AG08396 (cell line): ENCODE results near the gene CARD9.
"Not testable (repeated sequence)": the region's sequence is repeated elsewhere in the genome, so short reads cannot be mapped to it uniquely, and the experiment has no call there.

ENCODE experiments used
- DNase-seq: peaks from one replicate; pipeline ENCODE4 v3.0.0; 2012; ENCODE audit warnings: low spot score, mixed read lengths

Gene CARD9, protein sequence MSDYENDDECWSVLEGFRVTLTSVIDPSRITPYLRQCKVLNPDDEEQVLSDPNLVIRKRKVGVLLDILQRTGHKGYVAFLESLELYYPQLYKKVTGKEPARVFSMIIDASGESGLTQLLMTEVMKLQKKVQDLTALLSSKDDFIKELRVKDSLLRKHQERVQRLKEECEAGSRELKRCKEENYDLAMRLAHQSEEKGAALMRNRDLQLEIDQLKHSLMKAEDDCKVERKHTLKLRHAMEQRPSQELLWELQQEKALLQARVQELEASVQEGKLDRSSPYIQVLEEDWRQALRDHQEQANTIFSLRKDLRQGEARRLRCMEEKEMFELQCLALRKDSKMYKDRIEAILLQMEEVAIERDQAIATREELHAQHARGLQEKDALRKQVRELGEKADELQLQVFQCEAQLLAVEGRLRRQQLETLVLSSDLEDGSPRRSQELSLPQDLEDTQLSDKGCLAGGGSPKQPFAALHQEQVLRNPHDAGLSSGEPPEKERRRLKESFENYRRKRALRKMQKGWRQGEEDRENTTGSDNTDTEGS

DNA sequence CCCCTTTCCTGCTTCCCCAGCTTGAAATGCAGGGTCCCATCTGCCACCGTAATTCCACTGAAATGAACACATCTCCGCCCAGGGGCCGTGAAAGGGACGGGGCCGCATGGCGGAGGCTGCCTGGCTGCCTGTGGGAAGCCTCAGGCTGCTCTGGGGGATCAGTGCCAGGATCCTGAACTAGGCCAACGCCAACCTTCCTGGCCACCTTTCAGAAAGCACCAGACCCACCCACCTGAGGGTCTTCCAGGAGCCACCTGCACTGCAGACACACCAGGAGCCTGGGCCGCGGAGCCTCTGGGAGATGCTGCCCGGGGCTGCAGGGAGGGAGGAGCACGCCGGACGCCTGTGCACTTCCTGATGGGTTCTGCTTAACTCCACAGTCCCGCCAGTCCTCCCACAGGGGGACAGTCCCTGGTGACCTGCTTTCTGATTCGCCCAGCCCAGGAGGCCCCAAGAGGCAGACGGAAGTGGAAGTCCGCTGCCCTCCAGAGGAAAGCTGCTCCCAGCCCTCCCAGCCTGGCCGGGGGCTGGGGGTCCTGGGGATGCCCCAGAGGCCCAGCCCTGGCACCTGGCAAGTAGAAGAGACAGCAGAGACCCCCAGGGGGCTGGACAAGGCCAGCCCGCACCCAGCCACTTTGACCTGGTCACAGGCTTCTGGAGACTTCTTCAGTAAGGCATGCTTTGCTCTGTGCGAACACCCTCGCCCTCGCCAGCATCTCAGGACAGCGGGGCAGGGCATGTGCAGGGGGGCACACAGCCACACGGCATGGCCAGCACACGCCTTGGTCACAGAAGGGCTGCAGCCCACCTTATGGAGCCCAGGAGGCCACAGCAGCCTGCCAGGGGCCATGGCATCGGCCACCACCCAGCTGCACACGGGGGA is at the start of gene CARD9:
CARD9 (minus strand) TSS at position 370 of the 883 bp plus-strand sequence. CDS start 1,591 bp downstream, outside the sequence.
- DNase-seq: no peak

DNA sequence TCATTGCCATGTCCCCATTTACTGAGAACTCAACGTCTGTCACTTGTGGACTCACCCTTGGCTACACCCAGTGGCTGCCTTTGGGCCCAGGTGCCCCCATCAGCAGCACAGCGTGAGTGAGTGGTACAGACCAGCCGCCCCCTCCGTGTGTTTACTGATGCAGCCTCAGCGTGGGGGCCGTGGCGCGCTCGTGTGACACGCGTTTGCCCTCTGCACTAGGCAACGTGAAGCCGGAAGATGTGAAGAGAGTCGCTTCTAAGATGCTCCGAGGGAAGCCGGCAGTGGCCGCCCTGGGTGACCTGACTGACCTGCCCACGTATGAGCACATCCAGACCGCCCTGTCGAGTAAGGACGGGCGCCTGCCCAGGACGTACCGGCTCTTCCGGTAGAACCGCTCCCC is 49.4 kb upstream of the CARD9 start:
- no peak for DNase-seq

DNA sequence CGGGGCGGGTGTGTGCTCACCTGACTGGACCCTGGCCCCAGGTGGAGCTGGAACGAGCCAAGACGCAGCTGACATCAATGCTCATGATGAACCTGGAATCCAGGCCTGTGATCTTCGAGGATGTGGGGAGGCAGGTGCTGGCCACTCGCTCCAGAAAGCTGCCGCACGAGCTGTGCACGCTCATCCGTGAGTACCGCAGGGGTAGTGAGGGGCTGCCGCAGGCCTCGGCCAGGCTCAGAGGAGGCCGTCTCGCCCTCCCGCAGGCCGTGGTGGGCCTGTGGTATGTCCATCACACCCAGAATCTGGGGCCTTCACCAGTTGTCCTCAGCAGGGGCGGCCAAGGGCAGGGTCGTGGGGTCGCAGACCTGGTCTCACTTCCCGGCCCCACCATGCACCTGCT is 48.3 kb upstream of the CARD9 start:
- DNase-seq: no peak

DNA sequence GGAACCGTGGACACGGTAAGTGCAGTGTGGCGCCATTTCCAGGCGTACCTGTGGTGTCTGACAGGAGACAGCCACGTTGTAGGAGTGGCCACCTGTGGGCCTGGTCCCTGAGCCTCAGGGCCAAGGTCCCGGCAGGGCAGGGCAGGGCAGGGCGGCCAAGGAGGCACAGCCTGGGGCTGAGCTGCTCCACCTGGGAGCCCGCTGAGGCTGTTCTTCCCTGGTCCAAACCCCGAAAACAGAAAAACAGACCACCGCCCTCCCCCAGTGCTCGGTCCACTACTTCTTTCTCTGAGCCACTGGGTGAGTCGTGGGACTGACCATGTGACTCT is 45.6 kb upstream of the CARD9 start:
- no peak for DNase-seq

DNA sequence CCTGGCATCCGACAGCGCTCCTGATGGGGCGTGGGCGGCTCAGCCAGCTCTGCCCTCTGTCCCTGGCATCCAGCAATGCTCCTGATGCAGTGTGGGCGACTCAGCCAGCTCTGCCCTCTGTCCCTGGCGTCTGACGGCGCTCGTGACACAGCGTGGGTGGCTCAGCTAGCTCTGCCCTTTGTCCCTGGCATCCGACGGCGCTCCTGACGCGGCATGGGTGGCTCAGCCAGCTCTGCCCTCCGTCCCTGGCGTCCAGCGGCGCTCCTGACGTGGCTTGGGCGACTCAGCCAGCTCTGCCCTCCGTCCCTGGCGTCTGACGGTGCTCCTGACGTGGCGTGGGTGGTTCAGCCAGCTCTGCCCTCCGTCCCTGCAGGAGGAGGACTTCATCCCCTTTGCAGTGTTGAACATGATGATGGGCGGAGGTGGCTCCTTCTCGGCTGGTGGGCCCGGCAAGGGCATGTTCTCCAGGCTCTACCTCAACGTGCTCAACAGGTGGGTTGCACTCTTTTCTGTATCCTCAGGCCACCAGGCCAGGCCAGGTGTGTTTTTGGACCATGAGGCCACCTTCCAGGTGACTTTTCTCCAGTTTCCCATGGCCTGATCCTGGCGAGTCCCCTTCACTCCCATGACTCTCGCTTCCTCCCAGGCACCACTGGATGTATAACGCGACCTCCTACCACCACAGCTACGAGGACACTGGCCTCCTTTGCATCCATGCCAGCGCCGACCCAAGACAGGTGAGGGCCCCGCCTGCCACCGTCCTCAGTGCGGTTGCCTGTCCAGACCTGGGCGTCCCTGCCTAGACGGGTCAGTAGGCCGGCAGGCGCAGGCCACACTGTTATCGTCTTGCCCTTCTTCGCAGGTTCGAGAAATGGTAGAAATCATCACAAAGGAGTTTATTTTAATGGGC is 45.0 kb upstream of the CARD9 start:
- DNase-seq: no peak

DNA sequence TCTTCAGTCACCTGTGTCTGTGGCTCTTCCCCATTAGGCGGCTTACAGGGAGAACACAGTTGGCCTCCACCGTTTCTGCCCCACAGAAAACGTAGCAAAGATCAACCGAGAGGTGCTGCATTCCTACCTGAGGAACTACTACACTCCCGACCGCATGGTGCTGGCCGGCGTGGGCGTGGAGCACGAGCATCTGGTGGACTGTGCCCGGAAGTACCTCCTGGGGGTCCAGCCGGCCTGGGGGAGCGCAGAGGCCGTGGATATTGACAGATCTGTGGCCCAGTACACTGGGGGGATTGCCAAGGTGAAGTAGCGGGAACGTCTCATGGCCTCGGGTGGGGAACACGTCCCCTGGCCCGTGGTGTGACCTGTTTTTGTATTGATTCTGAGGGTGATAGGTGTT is 43.4 kb upstream of the CARD9 start:
- no peak for DNase-seq

DNA sequence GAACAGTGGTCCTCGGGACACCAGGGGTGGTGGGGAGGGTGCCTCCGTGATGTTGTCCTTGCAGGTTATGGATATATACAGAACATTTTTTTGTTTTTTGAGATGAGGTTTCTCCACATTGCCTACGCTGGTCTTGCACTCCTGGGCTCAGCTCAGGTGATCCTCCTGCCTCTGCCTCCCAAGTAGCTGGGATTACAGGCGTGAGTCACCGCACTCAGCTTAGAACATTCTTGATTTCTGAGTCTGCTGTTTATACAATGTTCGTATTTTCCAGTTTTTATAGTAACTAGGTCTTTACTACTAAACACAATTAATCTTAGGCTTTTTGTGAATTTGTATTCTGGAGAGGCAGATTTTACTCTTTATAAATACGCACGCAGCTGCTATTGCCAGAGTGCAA is 43.0 kb upstream of the CARD9 start:
- no peak for DNase-seq

DNA sequence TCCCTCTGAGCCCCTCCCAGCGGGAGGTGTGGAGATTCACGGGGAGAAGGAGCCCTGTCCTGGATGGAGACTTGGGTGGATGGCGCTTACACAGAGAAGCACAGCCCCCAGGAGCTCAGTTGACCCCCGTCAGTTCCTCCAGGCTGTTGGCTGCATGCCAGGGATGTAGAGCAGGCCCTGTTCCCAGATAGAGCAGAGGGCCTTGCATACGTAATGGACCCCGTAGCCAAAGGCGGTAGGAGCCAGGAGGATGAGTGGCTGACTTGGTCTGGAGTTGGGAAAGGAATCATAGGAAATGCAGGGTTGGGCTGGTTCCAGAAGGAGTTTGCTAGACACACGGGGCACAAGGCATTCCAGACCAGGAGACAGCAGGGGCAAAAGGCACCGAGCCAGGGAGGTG is 39.5 kb upstream of the CARD9 start:
- DNase-seq: no peak

DNA sequence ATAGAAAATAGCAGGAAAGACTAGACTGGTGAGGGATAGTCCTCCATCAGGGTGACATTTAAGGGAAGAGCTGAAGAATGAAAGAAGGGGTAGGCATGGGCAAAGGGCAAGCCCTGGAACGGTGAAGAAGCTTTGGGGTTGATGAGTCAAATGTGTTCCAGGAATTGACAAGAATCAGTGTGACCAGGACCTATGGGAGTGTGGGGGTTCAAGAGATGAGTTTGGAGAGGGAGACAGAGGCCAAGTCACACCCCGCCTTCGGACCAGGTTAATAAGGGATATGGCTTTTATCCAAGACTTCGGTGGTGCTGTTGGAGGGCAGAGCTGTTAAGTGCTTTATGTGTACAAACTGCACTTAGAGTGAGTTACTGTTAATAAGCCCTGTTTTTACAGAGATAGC is 37.9 kb upstream of the CARD9 start:
- DNase-seq: no peak

DNA sequence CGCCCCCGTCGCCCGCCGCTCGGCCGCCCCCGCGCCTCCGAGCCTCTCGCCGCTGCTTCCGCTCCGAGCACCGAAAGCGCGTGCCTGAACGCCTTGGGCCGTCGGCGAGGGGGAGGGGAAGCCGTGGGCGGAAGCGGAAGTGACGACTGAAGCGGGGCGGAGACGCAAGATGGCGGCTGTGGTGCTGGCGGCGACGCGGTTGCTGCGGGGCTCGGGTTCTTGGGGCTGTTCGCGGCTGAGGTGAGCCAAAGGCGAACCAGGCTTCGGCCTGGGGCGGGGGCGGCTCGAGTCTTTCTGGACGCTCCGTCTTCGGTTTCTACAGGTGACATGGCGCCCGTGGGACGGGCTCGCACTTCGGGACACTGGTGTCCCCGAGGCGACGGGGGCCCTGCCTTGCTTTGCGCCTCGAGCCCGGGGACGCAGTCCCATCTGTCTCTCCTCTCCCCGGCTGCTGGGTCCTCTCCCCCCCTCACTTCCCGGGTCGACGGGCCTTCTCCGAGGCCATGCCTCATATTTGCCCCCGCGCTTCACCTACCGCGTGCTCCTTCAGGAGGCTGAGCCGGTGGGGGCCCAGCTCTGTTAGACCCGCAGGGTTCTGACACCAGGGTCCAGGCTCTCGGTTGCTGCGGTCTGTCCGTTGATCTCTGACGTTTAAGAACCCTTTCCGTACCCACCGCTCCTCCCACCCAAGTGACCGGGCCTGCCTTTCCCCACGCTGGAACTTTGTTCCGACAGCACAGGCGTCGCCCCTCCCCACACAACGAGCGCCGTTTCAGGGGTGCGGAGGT is 37.2 kb upstream of the CARD9 start, which contains the start of the genes ENTR1 and PMPCA:
ENTR1 (minus strand) TSS at position 115 of the 788 bp plus-strand sequence. CDS start 217 bp downstream, outside the sequence.
PMPCA (plus strand) TSS at position 159 of the 788 bp plus-strand sequence; CDS start at position 170, 11 bp downstream.
- peak; percentile 99 for DNase-seq

DNA sequence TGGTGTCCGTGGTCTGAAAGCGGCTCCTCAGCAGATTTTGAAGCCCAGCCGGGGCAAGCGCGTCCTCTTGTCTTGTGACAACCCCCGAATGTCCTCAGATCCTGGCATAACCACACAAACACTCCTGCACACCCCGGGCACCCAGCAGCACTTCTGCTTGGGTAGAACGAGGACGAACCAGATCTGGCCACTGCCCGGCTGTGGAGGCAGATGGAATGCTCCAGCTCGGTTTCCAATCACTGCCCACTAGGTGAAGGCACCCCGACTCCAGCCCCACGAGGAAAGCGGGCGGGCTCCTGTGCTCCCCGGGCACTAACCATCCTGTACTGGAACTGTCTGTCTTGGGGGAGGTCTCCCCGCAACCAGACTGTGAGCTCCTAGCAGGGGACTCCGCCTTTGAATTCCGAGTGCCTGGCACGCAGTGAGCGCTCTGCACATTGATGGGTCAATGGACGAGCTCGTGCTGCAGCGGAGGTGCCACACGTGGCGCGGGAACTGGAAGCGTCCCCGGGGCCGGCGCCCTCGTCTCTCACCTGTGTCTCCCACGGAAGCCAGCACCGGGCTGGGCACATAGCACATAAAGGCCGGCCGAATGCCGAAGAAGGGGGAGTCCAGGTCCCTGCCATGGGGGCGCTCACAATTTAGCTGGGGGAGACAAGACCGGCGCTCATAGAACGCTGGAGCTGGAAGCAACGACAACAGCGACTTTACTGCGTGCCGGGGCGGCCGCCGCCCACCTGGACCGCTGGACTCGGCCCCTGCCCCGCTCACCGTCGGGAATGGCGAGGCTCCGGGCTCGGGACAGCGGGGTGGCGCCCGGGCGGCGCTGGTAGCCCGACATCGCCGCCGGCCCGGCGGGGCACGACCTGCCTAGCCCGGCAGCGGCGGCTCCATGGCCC is 36.3 kb upstream of the CARD9 start:
- DNase-seq: peak; percentile 81

DNA sequence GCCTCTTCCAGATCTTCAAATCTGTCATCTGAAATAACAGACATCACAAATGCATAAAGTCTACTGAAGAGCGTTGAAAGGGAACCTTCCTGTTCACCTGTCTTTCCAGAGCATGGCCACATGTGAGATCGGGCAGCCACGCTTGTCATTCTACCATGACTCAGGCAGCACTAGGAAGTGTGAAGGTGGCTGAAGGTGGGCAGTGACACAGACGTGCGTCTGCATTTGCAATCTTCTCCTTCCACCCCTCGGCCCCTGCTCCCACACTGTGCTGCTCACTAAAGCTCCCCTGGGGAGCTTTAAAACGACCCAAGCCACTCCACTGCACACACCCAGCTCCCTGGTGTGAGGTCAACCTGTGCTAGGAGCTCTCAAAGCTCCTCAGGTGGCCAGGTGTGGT is 34.4 kb upstream of the CARD9 start:
- no peak for DNase-seq

DNA sequence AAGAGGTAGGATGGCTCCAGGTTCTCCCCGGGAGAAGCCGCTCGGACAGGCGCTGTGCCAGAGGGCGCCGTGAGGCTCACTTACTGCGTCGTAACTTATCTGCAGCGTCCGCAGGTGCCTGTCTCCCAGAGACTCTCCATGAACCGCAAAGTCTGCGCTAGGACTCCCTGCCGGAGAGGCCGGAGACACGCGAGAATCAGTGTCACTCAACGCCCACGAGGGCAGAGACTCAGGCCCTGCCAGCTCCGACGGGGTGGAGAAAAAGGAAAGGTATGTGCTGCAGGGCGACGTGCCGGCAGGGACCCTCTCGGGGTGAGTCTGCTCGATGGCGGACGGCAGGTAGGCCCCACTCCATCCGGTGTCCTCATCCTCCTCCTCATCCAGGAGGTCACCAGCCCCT is 33.6 kb upstream of the CARD9 start:
- DNase-seq: not testable (repeated sequence)

DNA sequence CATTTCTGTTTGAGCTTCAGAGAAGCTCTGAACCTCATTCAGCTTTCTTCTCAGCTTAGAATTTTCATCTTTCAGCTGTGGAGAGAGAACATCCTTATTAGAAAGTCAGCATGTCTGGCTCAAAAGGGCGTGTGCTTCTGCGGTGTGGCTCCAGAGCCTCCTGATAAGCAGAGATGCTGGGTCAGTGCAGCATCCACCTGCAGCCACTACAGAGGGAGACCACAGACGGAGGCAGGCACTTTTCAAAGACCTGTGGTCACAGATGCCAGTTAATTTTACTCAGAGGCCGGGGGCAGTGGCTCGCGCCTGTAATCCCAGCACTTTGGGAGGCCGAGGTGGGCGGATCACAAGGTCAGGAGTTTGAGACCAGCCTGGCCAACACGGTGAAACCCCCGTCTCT is 32.4 kb upstream of the CARD9 start:
- DNase-seq: not testable (repeated sequence)

DNA sequence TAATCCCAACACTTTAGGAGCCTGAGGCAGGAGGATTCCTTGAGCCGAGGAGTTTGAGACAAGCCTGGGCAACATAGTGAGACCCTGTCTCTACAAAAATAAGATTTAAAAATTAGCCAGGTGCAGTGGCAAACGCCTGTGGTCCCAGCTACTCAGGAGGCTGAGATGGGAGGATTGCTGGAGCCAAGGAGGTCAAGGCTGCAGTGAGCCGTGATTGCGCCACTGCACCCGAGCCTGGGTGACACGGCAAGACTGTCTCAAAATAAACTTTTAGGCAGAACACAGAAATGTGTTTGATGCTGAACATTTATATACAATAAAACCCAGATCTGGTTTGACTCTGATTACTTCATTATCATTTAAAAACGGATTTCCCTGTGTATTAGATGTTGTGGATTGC is 32.0 kb upstream of the CARD9 start:
- no peak for DNase-seq

DNA sequence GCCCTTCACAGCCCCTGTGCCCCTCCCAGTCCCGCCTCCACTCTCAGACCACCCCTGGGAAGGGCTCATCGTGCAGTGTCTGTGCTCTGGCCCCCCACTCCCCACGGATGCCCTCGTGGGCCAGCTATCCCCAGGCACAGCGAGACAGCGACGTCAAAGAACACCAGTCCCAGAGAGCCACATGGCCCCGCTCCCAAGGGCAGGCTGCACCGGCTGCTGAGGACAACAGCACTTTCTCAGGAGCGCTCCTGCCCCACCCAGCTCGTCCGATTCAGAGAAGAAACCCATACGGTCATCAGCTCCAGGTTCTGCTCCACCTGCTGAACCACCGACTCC is 31.3 kb upstream of the CARD9 start:
- DNase-seq: no peak

DNA sequence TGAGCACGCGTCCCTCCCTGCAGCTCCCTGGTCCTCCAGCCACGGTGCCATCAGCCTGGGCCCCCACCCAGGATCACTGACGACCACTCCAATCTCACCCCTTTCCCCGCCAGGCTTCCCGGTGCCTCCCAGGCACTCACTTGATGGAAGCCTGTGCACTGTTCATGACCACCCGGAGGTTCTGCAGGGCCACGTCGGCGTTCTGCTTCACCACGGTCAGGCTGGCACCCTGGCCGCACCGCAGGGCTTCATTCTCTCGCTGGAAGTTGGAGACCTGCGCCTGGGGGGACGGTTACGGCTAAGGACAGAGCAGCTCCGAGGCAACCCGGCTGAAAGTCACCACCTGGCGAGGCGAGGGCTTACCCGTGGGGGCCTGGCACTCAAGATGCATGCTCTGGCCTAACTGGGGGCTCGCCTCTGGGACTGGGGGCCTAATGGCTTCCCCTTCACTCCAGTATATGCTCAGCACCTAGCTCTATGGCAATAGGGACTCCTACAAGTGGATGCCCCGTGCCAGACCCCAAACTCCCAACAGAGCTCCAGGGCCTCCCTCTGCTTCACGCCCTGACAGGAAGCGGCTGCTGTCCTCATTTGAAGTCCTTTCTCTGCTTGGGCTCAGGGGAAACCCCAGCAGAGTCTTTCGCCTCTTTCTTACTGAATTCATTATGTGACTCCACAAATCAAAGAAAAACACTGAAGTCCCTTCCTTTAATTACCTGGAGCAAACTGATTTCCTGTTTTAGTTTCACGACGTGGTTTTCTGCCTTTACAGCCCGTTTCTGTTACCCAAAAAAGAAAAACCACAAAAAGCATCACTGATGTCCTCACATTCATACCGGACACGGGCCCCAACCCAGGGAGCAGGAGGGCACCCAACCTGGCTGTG is 30.7 kb upstream of the CARD9 start:
- no peak for DNase-seq

DNA sequence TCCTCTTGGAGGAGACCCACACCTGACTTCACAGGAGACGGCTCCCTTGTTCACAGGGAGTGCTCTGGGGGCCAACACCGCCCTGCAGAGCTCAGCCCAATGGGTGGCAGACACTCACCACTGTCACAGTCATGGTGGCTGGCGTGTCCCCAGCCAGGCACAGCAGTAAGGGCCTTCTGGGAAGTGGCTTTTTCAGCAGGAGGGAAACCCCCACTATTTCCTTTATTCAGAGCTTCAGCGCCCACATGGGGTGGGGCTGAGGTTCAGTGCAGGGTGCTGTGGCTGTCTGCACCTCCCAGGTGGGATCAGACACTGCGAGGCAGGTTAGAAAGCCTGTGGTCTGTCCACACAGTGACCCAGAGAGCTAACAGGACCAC is 30.1 kb upstream of the CARD9 start:
- no peak for DNase-seq

DNA sequence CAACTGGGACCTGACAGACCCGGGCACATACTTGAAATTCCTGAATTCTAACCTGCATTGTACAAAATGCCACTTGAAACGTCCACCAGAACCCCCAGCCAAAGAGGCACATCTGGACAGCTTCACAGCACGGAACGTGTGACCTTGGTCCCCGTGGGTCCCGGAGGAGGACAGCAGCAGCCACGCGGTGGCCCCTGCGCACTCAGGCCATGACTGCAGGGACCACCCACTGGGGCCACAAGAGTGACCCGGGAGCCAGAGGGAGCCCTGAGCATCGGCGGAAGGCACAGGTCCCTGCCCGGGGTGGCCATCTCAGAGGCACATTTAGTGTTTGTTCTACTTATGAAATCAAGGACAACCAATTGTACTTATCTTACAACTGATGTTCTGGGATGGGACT is 28.6 kb upstream of the CARD9 start:
- DNase-seq: no peak
